CD4-positive, alpha-beta T cell (primary cell): ENCODE measurements around the gene STAMBP. TPM values are rescaled to one million over a fixed set of nuclear protein-coding genes. Genes with fewer than 3 reads are reported as not detected.
A peak's percentile ranks its signal among the peaks of the same experiment; 100 is the strongest.

Experiments
- ATAC-seq: fragments of 200-7000 bp; cut with Tn5 transposase; one replicate; pipeline ENCODE4 v1.10.0; 2022; ENCODE audit warnings: mild to moderate bottlenecking; ENCODE audit not compliant: poor library complexity
- CTCF ChIA-PET: fragments of 350-600 bp; sonication (Branson Sonifier 250); formaldehyde crosslinking; loops from one replicate; lab custom pipeline; 2021; ENCODE audit warnings: antibody characterized with exemption, inconsistent platforms; lab: Charles Lee
- POLR2A ChIA-PET: fragments of 350-600 bp; sonication (Branson Sonifier 250); formaldehyde crosslinking; loops from one replicate; lab custom pipeline; 2021; ENCODE audit warnings: antibody characterized with exemption, inconsistent platforms; lab: Charles Lee
- DNase-seq, 14 experiments: peaks; one replicate each; pipeline ENCODE4 v3.0.0-alpha.2; 2013 to 2020; ENCODE audit warnings: mixed read lengths in 2 of 14
- H3K27ac ChIP-seq, 2 donors: one replicate each; pipeline versions ENCODE4 v1.5.1 to v1.7.0; 2013; ENCODE audit warnings: low read length in 2 of 2, low read depth in 1 of 2, mild to moderate bottlenecking in 1 of 2
- H3K27me3 ChIP-seq, 2 experiments: 1 replicate in 1 of 2; 2 replicates in 1 of 2; pipeline versions ENCODE4 v1.6.1 to v1.7.0; 2013; ENCODE audit warnings: low read length in 2 of 2, control low read depth in 1 of 2, mild to moderate bottlenecking in 1 of 2, moderate library complexity in 1 of 2; ENCODE audit not compliant: insufficient read depth in 2 of 2, control insufficient read depth in 1 of 2
- H3K36me3 ChIP-seq: one replicate; pipeline ENCODE4 v1.6.1; 2013; ENCODE audit warnings: low read length, control low read depth; ENCODE audit not compliant: insufficient read depth
- H3K4me1 ChIP-seq: one replicate; pipeline ENCODE4 v1.6.1; 2013; ENCODE audit warnings: low read length, control low read depth; ENCODE audit not compliant: insufficient read depth
- H3K4me3 ChIP-seq: one replicate; pipeline ENCODE4 v1.5.1; 2013; ENCODE audit warnings: mild to moderate bottlenecking, low read length, moderate library complexity
- H3K9me3 ChIP-seq, 2 experiments: 1 replicate in 1 of 2; 2 replicates in 1 of 2; pipeline versions ENCODE4 v1.6.1 to v1.7.0; 2013; ENCODE audit warnings: low read length in 2 of 2, mild to moderate bottlenecking in 2 of 2, control low read depth in 1 of 2, moderate library complexity in 1 of 2; ENCODE audit not compliant: control insufficient read depth in 1 of 2, insufficient read depth in 1 of 2
- H3K27ac Mint-ChIP-seq: one replicate; pipeline ENCODE4 v1.8.0; 2020; ENCODE audit warnings: mixed read lengths
- H3K27me3 Mint-ChIP-seq: one replicate; pipeline ENCODE4 v1.8.0; 2021; ENCODE audit warnings: mixed read lengths
- H3K36me3 Mint-ChIP-seq: one replicate; pipeline ENCODE4 v1.8.0; 2021; ENCODE audit warnings: low read depth, mixed read lengths
- H3K4me1 Mint-ChIP-seq: one replicate; pipeline ENCODE4 v1.8.0; 2021; ENCODE audit warnings: low read depth, mixed read lengths
- H3K4me3 Mint-ChIP-seq: one replicate; pipeline ENCODE4 v1.8.0; 2020; ENCODE audit warnings: mild to moderate bottlenecking, mixed read lengths
- H3K9me3 Mint-ChIP-seq: one replicate; pipeline ENCODE4 v1.8.0; 2020; ENCODE audit warnings: mixed read lengths
- intact Hi-C, 2 experiments: fragments of 100-400 bp; cut with DNase I in 1 of 2; cut with micrococcal nuclease in 1 of 2; formaldehyde crosslinking; loops; one replicate each; pipeline versions ENCODE4 v1.15.1 to v1.9.0; 2023 to 2025; cut with DNase I, micrococcal nuclease
- total RNA-seq, 174 experiments: library from RNA in 2 of 174; stranded (reverse) in 2 of 174; gene quantifications; one replicate each; pipeline ENCODE4 v1.2.3 and lab custom pipeline; 2021 to 2026
- TF ChIP-seq, protein P1 (sequence below): fragments of 200-600 bp; IDR thresholded peaks from one replicate; pipeline ENCODE4 v1.8.0; 2022; ENCODE audit warnings: antibody characterized with exemption, mild to moderate bottlenecking

STAMBP gene
- total RNA-seq, 2 experiments from 2014 or later: 11.3 to 13.8 TPM

DNA sequence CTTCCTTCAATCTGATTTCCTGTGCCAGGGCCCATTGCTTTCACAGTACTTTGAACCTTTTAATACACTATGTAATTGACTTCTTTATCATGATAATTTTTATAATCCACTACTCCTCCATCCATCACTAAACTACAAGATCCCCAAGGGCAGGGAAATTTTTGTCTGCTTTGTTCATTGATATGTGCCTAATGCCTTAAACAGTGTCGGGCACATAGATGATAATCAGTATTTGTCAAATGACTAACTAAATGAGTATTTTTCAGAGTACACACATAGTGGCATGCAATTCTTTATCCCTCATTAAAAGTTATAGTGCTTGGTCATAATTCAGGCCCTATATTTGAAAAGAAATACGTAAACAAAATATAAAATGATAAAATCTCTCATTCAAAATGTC is 5.3 kb upstream of the STAMBP start:
- Mint-ChIP-seq H3K36me3 (no peaks in the 10 kb centered on the region), H3K27me3 (peaks cover 5% of the 10 kb centered on the region), H3K4me1 (peaks cover 21% of the 10 kb centered on the region), H3K4me3 (no peak overlapping the region), H3K27ac (no peak overlapping the region), H3K9me3 (no peaks in the 10 kb centered on the region)
- POLR2A ChIA-PET: interaction anchor here (0.8 to 1.7 kb wide), 5 partner anchors 42 to 707 kb away, joined by 3 to 5 read pairs (median 4); partner anchors contain the start of gene HTRA2
- DNase-seq: no peak
- Histone ChIP-seq H3K4me3 (no peak overlapping the region), H3K36me3 (no peaks in the 10 kb centered on the region), H3K4me1 (peaks cover 8% of the 10 kb centered on the region), H3K27me3 (no peaks in the 10 kb centered on the region), H3K9me3 (no peaks in the 10 kb centered on the region), H3K27ac (no peak overlapping the region)
- intact Hi-C loops: loop anchor here (10.0 kb wide), 9 partner anchors 101 to 831 kb away; partner anchors contain the start of genes BOLA3 (in 2 of the 2), TET3 (in 2 of the 2), DGUOK (in 1 of the 2) and SEMA4F (in 1 of the 2)
- CTCF ChIA-PET: interaction anchor here (0.7 to 2.3 kb wide), 16 partner anchors 11 to 631 kb away, joined by 3 to 16 read pairs (median 4); partner anchors contain the start of genes BOLA3, INO80B, MOB1A and MTHFD2
- TF ChIP-seq, protein P1, sequence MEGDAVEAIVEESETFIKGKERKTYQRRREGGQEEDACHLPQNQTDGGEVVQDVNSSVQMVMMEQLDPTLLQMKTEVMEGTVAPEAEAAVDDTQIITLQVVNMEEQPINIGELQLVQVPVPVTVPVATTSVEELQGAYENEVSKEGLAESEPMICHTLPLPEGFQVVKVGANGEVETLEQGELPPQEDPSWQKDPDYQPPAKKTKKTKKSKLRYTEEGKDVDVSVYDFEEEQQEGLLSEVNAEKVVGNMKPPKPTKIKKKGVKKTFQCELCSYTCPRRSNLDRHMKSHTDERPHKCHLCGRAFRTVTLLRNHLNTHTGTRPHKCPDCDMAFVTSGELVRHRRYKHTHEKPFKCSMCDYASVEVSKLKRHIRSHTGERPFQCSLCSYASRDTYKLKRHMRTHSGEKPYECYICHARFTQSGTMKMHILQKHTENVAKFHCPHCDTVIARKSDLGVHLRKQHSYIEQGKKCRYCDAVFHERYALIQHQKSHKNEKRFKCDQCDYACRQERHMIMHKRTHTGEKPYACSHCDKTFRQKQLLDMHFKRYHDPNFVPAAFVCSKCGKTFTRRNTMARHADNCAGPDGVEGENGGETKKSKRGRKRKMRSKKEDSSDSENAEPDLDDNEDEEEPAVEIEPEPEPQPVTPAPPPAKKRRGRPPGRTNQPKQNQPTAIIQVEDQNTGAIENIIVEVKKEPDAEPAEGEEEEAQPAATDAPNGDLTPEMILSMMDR: no peak
- ATAC-seq: no peak

DNA sequence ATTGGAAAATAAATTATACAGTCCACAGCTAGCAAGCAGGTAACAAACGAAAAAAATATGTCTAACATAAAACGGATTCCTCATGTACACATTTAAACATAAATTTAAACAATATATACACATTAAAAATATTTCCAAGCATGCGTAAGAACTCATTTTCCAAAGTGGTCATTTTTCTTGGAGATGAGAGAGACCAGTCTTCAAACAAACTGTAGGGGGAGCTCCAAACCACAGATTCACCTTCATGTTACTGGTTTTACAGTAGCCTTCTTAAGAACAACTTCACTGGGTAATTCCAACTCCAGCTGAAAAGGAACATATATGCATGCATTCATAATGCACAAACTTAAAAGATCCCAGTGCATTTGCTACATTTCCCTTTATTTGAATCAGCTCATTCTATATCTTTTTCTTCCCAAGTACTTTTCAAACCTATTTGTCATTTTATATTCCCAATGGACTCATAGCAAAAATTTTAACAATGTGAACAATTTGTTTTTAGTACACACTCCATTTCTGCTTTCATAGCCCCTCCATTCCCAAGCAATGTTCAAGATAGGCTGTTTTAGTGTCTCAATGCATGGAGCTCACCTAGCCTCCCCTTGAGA is 4.7 kb upstream of the STAMBP start:
- Mint-ChIP-seq H3K4me1 (peaks cover 26% of the 10 kb centered on the region), H3K36me3 (no peaks in the 10 kb centered on the region), H3K4me3 (peak overlapping the region; percentile 40), H3K9me3 (no peaks in the 10 kb centered on the region), H3K27ac (no peak overlapping the region), H3K27me3 (peaks cover 2% of the 10 kb centered on the region)
- H3K27ac ChIP-seq: no peak overlapping the region
- H3K4me3 ChIP-seq: no peak overlapping the region
- intact Hi-C loops: loop anchor here (1.0 to 10.0 kb wide), 11 partner anchors 101 to 831 kb away; partner anchors contain the start of genes BOLA3 (in 2 of the 2), TET3 (in 2 of the 2), DGUOK (in 1 of the 2) and SEMA4F (in 1 of the 2)
- peaks cover 9% of the 10 kb centered on the region for H3K4me1 ChIP-seq
- no peaks in the 10 kb centered on the region for H3K27me3 ChIP-seq
- no peak for ATAC-seq
- H3K36me3 ChIP-seq: no peaks in the 10 kb centered on the region
- TF ChIP-seq, protein P1: peak; percentile 95
- no peaks in the 10 kb centered on the region for H3K9me3 ChIP-seq
- POLR2A ChIA-PET: interaction anchor here (0.8 to 1.7 kb wide), 8 partner anchors 41 to 706 kb away, joined by 3 to 5 read pairs (median 4); partner anchors contain the start of genes HTRA2 and WBP1
- DNase-seq: peak in 8 of 14 experiments; percentile 8 to 85 (median 39)
- CTCF ChIA-PET: interaction anchor here (0.7 to 2.3 kb wide), 23 partner anchors 10 to 631 kb away, joined by 3 to 16 read pairs (median 4); partner anchors contain the start of genes BOLA3, INO80B, MOB1A and MTHFD2

DNA sequence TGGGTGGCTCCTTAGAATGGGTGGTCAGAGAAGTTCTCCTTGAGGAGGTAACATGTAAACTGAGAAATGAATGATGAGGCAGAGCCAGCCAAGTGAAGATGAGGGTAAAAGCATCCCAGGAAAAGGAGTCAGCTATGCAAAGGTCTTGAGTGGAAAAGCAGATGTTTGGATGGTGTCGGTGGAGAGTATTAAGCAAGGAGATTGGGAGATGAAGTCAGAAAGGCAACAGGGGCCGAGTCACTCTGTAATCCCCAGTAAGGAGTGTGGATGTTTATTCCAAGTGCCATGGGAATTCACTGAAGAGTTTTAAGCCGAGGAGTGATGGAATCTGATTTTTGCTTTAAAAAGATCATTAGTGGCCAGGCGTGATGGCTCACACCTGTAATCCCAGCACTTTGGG is 3.4 kb upstream of the STAMBP start:
- Mint-ChIP-seq H3K27ac (no peak overlapping the region), H3K27me3 (no peaks in the 10 kb centered on the region), H3K9me3 (no peaks in the 10 kb centered on the region), H3K4me3 (peak overlapping the region; percentile 75), H3K4me1 (peaks cover 39% of the 10 kb centered on the region), H3K36me3 (peaks cover 14% of the 10 kb centered on the region)
- Histone ChIP-seq H3K4me3 (no peak overlapping the region), H3K36me3 (no peaks in the 10 kb centered on the region), H3K4me1 (peaks cover 19% of the 10 kb centered on the region), H3K27me3 (no peaks in the 10 kb centered on the region), H3K9me3 (no peaks in the 10 kb centered on the region), H3K27ac (no peak overlapping the region)
- intact Hi-C loops: loop anchor here (10.0 kb wide), 9 partner anchors 99 to 829 kb away; partner anchors contain the start of genes BOLA3 (in 2 of the 2), TET3 (in 2 of the 2), DGUOK (in 1 of the 2) and SEMA4F (in 1 of the 2)
- POLR2A ChIA-PET: no interaction called here
- TF ChIP-seq, protein P1: no peak
- no peak for DNase-seq
- ATAC-seq: no peak
- CTCF ChIA-PET: interaction anchor here (1.6 kb wide), 1 partner anchor 425 kb away, joined by 6 read pairs; no protein-coding TSS in a partner anchor
